ENCODE measurements around the gene TOP3A.

The TOP3A gene

DNA sequence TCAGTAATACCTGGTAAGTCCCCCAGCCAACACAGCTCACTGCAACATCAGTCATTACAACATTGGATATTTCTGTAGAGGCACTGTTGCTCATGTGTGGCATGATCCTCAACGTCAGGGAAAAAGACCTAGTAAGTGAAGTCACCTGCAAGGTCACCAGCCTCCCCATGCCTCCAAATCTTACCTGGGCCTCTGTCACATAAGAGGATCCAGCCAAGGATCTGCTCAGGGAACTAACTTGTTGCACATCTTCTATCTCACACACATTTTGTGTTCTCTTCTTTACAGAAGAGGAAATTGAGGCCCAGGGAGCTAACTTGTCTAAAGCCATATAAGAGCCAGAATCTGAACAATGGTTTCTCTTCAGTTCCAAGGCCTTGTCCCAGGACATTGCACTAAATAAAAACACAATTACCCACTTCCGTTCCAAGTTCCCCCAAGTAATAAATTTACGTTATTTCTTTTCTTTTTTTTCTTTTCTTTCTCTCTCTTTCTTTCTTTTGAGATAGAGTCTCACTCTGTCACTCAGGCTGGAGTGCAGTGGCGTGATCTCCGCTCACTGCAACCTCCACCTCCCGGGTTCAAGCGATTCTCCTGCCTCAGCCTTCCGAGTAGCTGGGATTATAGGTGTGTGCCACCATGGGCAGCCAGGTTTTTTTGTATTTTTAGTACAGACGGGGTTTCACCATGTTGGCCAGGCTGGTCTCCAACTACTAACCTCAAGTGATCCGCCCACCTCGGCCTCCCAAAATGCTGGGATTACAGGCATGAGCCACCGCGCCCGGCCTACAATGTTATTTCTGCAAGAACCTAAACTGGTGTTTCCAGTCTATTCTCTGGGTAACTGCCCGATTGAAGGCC is 47.3 kb upstream of the TOP3A start:
- peak overlapping the region; percentile 92 for H3K4me3 ChIP-seq (replicated peaks; ENCODE audit: low read depth, low read length)
- no peak for TF ChIP-seq CTCF (IDR thresholded peaks at IDR 0.05; ENCODE audit: insufficient read depth, low read length, poor library complexity, severe bottlenecking)

GRCh38 chr17:18360518-18360917 is 45.7 kb upstream of the TOP3A start:
- no peak for TF ChIP-seq CTCF (IDR thresholded peaks at IDR 0.05; ENCODE audit: insufficient read depth, low read length, poor library complexity, severe bottlenecking)
- Histone ChIP-seq H3K36me3 (ENCODE audit: control insufficient read depth, insufficient read depth, low read length) (no peaks in the 10 kb centered on the region), H3K4me3 (replicated peaks; ENCODE audit: low read depth, low read length) (no peak overlapping the region), H3K27me3 (replicated peaks; ENCODE audit: control insufficient read depth, insufficient read depth, low read length) (no peaks in the 10 kb centered on the region)
- DNase-seq (ENCODE audit: extremely low read depth, insufficient read length): no peak

More for the DNA sequence above, 47.3 kb upstream of the TOP3A start:
- no peak for DNase-seq (ENCODE audit: extremely low read depth, insufficient read length)
- no peaks in the 10 kb centered on the region for H3K36me3 ChIP-seq (ENCODE audit: control insufficient read depth, insufficient read depth, low read length)
- H3K27me3 ChIP-seq (replicated peaks; ENCODE audit: control insufficient read depth, insufficient read depth, low read length): no peaks in the 10 kb centered on the region

DNA sequence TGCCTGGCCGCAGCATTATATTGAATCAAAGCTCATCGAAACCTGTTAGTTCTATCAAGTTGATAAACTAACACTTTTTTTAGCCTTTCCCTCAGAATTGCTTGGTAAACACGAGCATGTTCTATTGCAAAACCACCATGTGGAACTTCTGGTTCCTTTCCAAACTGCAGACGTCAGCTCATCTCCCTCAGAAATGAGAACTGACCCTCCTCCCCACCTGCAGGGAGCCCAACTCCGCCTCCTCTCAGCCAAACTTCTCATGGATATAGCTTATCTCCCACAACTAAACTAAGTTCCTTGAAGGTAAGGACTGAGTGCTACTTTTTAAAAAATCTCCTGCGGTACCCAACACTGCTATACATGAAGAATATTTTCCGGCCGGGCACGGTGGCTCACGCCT is 41.8 kb upstream of the TOP3A start:
- Histone ChIP-seq H3K36me3 (ENCODE audit: control insufficient read depth, insufficient read depth, low read length) (peaks cover 8% of the 10 kb centered on the region), H3K4me3 (replicated peaks; ENCODE audit: low read depth, low read length) (no peak overlapping the region), H3K27me3 (replicated peaks; ENCODE audit: control insufficient read depth, insufficient read depth, low read length) (no peaks in the 10 kb centered on the region)
- no peak for TF ChIP-seq CTCF (IDR thresholded peaks at IDR 0.05; ENCODE audit: insufficient read depth, low read length, poor library complexity, severe bottlenecking)
- DNase-seq (ENCODE audit: extremely low read depth, insufficient read length): no peak

- TF ChIP-seq CTCF (IDR thresholded peaks at IDR 0.05; ENCODE audit: insufficient read depth, low read length, poor library complexity, severe bottlenecking): no peak
- peaks cover 8% of the 10 kb centered on the region for H3K36me3 ChIP-seq (ENCODE audit: control insufficient read depth, insufficient read depth, low read length)
Measured at GRCh38 chr17:18353541-18353940, 38.7 kb upstream of the TOP3A start.

DNA sequence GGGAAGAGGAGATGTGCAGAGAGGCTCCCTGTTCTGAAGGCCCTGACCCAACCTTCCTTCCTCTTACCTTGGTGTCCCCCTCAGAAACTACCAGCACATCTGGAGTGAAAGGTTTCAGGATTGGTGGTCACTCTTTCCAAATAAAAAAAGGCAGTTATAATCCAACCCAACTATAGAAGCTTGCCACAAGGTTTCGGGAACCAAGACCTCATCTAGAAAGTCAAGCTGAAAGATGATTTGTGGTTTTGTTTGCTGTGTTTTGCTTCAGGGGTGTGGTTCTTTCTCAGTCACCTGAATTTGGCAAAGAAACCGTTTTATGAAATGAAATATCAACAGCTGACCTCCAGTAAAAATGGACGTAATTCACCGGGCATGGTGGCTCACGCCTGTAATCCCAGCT is 29.2 kb upstream of the TOP3A start:
- Histone ChIP-seq H3K27me3 (replicated peaks; ENCODE audit: control insufficient read depth, insufficient read depth, low read length) (no peaks in the 10 kb centered on the region), H3K36me3 (ENCODE audit: control insufficient read depth, insufficient read depth, low read length) (peaks cover 20% of the 10 kb centered on the region), H3K4me3 (replicated peaks; ENCODE audit: low read depth, low read length) (no peak overlapping the region)
- no peak for TF ChIP-seq CTCF (IDR thresholded peaks at IDR 0.05; ENCODE audit: insufficient read depth, low read length, poor library complexity, severe bottlenecking)
- no peak for DNase-seq (ENCODE audit: extremely low read depth, insufficient read length)

More at GRCh38 chr17:18353541-18353940, 38.7 kb upstream of the TOP3A start:
- H3K4me3 ChIP-seq (replicated peaks; ENCODE audit: low read depth, low read length): no peak overlapping the region
- DNase-seq (ENCODE audit: extremely low read depth, insufficient read length): no peak
- no peaks in the 10 kb centered on the region for H3K27me3 ChIP-seq (replicated peaks; ENCODE audit: control insufficient read depth, insufficient read depth, low read length)

Data from GM06990 (cell line).